ENCODE data around the gene ZIC1.

The ZIC1 gene

DNA sequence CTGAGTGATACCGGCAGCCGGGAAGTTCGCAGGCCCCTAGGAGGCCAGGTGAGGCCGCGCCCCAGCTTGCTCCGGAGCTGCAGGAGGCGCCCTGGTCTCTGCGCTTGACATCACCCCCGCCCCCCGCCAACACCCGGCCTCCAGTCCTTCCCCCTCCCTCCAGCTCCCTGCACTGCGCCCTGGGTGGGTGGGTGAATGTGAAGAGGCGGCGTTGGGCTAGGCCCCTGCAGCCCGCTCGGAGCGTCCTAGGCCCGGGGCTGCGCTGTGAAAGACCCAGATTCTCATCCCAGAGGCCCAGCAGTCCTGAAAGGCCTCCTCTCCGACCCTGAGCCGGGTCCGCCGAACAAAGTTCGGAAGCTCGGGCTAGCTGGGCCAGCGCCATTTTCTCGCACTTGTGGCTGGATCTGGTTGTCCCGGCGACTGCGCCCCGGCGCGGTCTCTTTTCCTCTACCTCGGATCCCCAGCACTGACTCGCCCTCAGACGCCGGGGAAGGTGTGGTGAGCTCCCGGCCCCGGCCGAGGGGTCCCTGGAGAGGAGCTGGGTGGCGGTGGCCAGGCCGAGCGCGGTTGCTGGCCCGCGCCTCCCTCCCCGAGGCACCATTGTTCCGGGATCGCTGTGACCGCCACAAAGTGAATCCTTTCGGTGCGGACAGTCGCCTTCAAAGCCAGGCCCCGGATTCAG is 15.8 kb upstream of the ZIC1 start:
- H3K14ac ChIP-seq (ENCODE audit: low read length) = no peak overlapping the region
- H2AK5ac ChIP-seq (ENCODE audit: low read length) = no peak overlapping the region
- no peak overlapping the region for H4K91ac ChIP-seq (ENCODE audit: low read depth, low read length)
- no peak overlapping the region for H3K18ac ChIP-seq (ENCODE audit: low read length)
- no CpG with 5 or more reads among the region's 54 CpGs for WGBS (ENCODE audit: extremely low coverage, insufficient coverage, insufficient read length)
- no peak for DNase-seq
- H3K4me2 ChIP-seq (ENCODE audit: low read length) = peak overlapping the region; percentile 81
- no peak overlapping the region for H3K9ac ChIP-seq (ENCODE audit: low read length)
- H3K4me3 ChIP-seq (ENCODE audit: low read depth, low read length) = peak overlapping the region; percentile 61
- no peak overlapping the region for H2BK5ac ChIP-seq (ENCODE audit: low read depth, low read length, poor library complexity)
- H2AFZ ChIP-seq (ENCODE audit: insufficient read depth, low read length, poor library complexity) = peak overlapping the region; percentile 38
- peaks cover 90% of the 10 kb centered on the region for H3K27me3 ChIP-seq (ENCODE audit: insufficient read depth, low read length)
- no peaks in the 10 kb centered on the region for H3K79me2 ChIP-seq (ENCODE audit: control insufficient read depth, insufficient read depth, low read length, poor library complexity)
- H3K4me1 ChIP-seq (ENCODE audit: control insufficient read depth in 1 of 2, insufficient read depth in 2 of 2, low read length in 2 of 2) = peaks cover 9 to 19% of the 10 kb centered on the region in 2 experiments
- peaks cover 14% of the 10 kb centered on the region for H3K9me3 ChIP-seq (ENCODE audit: insufficient read depth, low read depth, low read length)
- no peak overlapping the region for H3K27ac ChIP-seq (ENCODE audit: low read depth, low read length)
- no peak overlapping the region for H3K4ac ChIP-seq (ENCODE audit: low read depth, low read length)
- H4K12ac ChIP-seq (ENCODE audit: low read depth, low read length) = no peak overlapping the region
- no peak overlapping the region for H3K23ac ChIP-seq (ENCODE audit: low read length)
- H2BK12ac ChIP-seq (ENCODE audit: low read length) = no peak overlapping the region
- peaks cover 2% of the 10 kb centered on the region for H3K79me1 ChIP-seq (ENCODE audit: low read length)
- peak overlapping the region; percentile 22 for H4K8ac ChIP-seq (ENCODE audit: low read depth, low read length)
- H2BK120ac ChIP-seq (ENCODE audit: insufficient read depth, low read length, poor library complexity) = peak overlapping the region; percentile 4
- no peaks in the 10 kb centered on the region for H3K36me3 ChIP-seq (ENCODE audit: control insufficient read depth in 1 of 2, insufficient read depth in 2 of 2, low read length in 2 of 2)

DNA sequence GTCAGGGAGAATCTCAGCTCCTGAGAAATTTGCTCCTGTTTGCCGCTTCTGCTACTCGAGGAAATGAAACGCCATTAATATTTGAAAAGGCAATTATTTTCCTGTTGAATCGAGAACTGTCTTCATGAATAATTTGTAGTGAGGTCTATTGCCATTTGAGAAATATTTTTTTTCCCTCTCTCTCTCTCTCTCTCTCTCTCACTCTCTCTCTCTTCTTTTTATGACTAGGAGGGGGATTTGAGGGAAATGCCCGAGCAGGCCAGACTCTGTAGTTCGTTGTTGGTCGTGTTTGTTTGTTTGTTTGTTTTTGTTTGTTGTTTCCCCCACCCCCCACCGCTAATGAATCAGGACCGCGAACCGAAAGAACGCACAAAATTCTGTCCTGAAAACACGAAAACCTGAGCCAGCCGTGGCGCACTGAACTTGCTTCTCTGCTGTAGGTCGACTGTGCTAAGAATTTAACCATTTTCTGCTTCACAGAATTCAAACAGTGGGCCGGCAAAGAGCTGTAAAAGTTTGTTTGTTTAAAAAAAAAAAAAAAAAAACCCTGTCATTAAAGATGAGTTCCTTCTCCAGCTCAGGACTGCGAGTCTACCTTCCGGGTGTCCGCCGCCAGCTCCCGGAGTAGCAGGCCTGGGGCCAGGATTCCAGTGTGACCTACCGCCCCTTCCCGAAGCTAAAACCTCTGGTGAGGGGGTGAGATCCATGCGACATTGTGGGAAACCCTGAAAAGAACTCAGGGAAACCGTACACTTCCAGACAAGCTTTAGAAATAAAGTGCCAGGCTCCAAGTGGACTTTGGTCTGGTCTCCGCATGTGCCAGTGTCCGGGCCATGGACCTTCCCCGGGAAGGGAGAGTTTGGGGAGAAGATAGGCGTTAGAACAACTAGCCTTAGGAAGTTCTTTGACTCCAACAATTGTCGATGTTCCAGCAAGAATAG is 15.0 kb upstream of the ZIC1 start:
- H2BK12ac ChIP-seq (ENCODE audit: low read length) = no peak overlapping the region

DNA sequence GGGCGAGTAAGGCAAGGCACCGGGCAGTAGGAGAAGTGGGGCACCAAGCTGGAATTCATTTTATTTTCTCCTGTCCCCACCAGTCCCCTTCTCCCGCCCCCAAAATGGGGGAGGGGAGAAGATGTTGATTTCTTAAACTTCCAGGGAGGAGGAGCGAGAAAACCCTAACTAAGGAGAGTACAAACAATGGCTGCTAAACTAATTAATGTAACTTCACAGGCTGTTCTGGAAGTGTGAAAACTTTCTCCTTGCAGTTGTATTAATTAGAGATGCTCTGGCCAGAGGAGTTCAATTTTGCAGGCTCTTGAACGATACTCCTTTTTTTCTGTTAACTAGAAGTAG is 14.3 kb upstream of the ZIC1 start:
- Histone ChIP-seq H3K36me3 (ENCODE audit: control insufficient read depth in 1 of 2, insufficient read depth in 2 of 2, low read length in 2 of 2) (no peaks in the 10 kb centered on the region), H4K91ac (ENCODE audit: low read depth, low read length) (no peak overlapping the region), H2BK5ac (ENCODE audit: low read depth, low read length, poor library complexity) (no peak overlapping the region), H3K79me1 (ENCODE audit: low read length) (peaks cover 2% of the 10 kb centered on the region), H2BK120ac (ENCODE audit: insufficient read depth, low read length, poor library complexity) (no peak overlapping the region), H3K18ac (ENCODE audit: low read length) (no peak overlapping the region), H3K4me2 (ENCODE audit: low read length) (no peak overlapping the region), H2AK5ac (ENCODE audit: low read length) (no peak overlapping the region), H3K4ac (ENCODE audit: low read depth, low read length) (no peak overlapping the region), H3K4me1 (ENCODE audit: control insufficient read depth in 1 of 2, insufficient read depth in 2 of 2, low read length in 2 of 2) (peaks cover 9 to 19% of the 10 kb centered on the region in 2 experiments), H2AFZ (ENCODE audit: insufficient read depth, low read length, poor library complexity) (no peak overlapping the region), H3K9ac (ENCODE audit: low read length) (no peak overlapping the region), H3K14ac (ENCODE audit: low read length) (no peak overlapping the region), H3K79me2 (ENCODE audit: control insufficient read depth, insufficient read depth, low read length, poor library complexity) (no peaks in the 10 kb centered on the region), H4K8ac (ENCODE audit: low read depth, low read length) (no peak overlapping the region), H3K9me3 (ENCODE audit: insufficient read depth, low read depth, low read length) (peaks cover 12% of the 10 kb centered on the region), H3K27me3 (ENCODE audit: insufficient read depth, low read length) (peaks cover 82% of the 10 kb centered on the region), H3K23ac (ENCODE audit: low read length) (no peak overlapping the region), H3K4me3 (ENCODE audit: low read depth, low read length) (no peak overlapping the region), H2BK12ac (ENCODE audit: low read length) (no peak overlapping the region), H3K27ac (ENCODE audit: low read depth, low read length) (no peak overlapping the region), H4K12ac (ENCODE audit: low read depth, low read length) (no peak overlapping the region)
- DNase-seq = no peak
- no CpG with 5 or more reads among the region's 5 CpGs for WGBS (ENCODE audit: extremely low coverage, insufficient coverage, insufficient read length)

More for the DNA sequence above, 15.0 kb upstream of the ZIC1 start:
- Histone ChIP-seq H4K8ac (ENCODE audit: low read depth, low read length) (no peak overlapping the region), H3K23ac (ENCODE audit: low read length) (no peak overlapping the region), H3K27me3 (ENCODE audit: insufficient read depth, low read length) (peaks cover 88% of the 10 kb centered on the region), H3K36me3 (ENCODE audit: control insufficient read depth in 1 of 2, insufficient read depth in 2 of 2, low read length in 2 of 2) (no peaks in the 10 kb centered on the region), H2BK5ac (ENCODE audit: low read depth, low read length, poor library complexity) (no peak overlapping the region), H3K79me1 (ENCODE audit: low read length) (peaks cover 2% of the 10 kb centered on the region), H3K18ac (ENCODE audit: low read length) (no peak overlapping the region), H3K4me2 (ENCODE audit: low read length) (peak overlapping the region; percentile 81), H3K4me1 (ENCODE audit: control insufficient read depth in 1 of 2, insufficient read depth in 2 of 2, low read length in 2 of 2) (peaks cover 9 to 19% of the 10 kb centered on the region in 2 experiments), H3K9ac (ENCODE audit: low read length) (no peak overlapping the region), H4K12ac (ENCODE audit: low read depth, low read length) (no peak overlapping the region), H3K4me3 (ENCODE audit: low read depth, low read length) (peak overlapping the region; percentile 61), H4K91ac (ENCODE audit: low read depth, low read length) (no peak overlapping the region), H2AFZ (ENCODE audit: insufficient read depth, low read length, poor library complexity) (no peak overlapping the region), H3K27ac (ENCODE audit: low read depth, low read length) (no peak overlapping the region), H3K9me3 (ENCODE audit: insufficient read depth, low read depth, low read length) (peaks cover 14% of the 10 kb centered on the region), H2BK120ac (ENCODE audit: insufficient read depth, low read length, poor library complexity) (no peak overlapping the region), H3K4ac (ENCODE audit: low read depth, low read length) (no peak overlapping the region), H3K79me2 (ENCODE audit: control insufficient read depth, insufficient read depth, low read length, poor library complexity) (no peaks in the 10 kb centered on the region), H3K14ac (ENCODE audit: low read length) (no peak overlapping the region), H2AK5ac (ENCODE audit: low read length) (no peak overlapping the region)
- no CpG with 5 or more reads among the region's 31 CpGs for WGBS (ENCODE audit: extremely low coverage, insufficient coverage, insufficient read length)
- DNase-seq = no peak

DNA sequence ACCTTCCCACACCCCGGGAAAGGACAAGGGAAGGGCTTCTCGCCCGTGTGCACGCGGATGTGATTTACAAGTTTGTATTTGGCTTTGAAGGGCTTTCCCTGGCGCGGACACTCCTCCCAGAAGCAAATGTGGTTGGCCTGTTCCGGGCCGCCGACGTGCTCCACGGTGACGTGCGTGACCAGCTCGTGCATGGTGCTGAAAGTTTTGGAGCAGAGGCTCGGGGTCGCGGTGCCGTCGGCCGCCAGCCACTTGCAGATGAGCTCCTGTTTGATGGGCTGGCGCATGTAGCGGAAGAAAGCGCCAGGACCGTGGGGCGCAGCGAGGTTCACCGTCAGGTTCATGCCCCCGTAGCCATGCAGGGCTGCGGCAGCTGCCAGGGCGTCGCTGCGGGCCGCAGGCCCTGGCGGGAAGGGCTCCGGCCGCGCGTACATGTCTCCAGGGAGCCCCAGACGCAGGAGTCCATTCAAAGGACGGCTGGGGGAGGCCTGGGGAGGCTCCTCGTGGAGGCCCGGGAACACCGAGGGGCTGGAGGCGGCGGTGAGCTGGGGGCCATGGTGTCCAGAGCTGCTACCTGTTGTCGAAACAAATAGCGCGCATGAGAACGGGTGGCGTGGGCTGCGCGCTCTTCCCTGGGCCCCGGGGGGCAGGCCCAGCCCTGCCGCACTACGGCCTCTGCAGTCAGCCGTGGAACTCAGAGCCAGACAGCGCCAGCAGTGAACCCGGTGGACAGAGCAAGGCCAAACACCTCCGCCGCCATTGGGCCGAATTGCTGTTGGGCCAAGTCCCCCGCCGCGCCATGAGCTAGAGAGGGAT is 13.1 kb upstream of the ZIC1 start:
- Histone ChIP-seq H4K8ac (ENCODE audit: low read depth, low read length) (no peak overlapping the region), H2BK5ac (ENCODE audit: low read depth, low read length, poor library complexity) (no peak overlapping the region), H2BK12ac (ENCODE audit: low read length) (no peak overlapping the region), H3K4ac (ENCODE audit: low read depth, low read length) (no peak overlapping the region), H3K9ac (ENCODE audit: low read length) (no peak overlapping the region), H3K27ac (ENCODE audit: low read depth, low read length) (no peak overlapping the region), H3K79me1 (ENCODE audit: low read length) (peaks cover 2% of the 10 kb centered on the region), H3K9me3 (ENCODE audit: insufficient read depth, low read depth, low read length) (peaks cover 7% of the 10 kb centered on the region), H3K36me3 (ENCODE audit: control insufficient read depth in 1 of 2, insufficient read depth in 2 of 2, low read length in 2 of 2) (no peaks in the 10 kb centered on the region), H3K23ac (ENCODE audit: low read length) (no peak overlapping the region), H2AFZ (ENCODE audit: insufficient read depth, low read length, poor library complexity) (no peak overlapping the region), H3K14ac (ENCODE audit: low read length) (no peak overlapping the region), H4K12ac (ENCODE audit: low read depth, low read length) (no peak overlapping the region), H3K4me3 (ENCODE audit: low read depth, low read length) (no peak overlapping the region), H3K18ac (ENCODE audit: low read length) (no peak overlapping the region), H3K27me3 (ENCODE audit: insufficient read depth, low read length) (peaks cover 78% of the 10 kb centered on the region), H3K4me2 (ENCODE audit: low read length) (peak overlapping the region; percentile 15), H2AK5ac (ENCODE audit: low read length) (no peak overlapping the region), H3K79me2 (ENCODE audit: control insufficient read depth, insufficient read depth, low read length, poor library complexity) (no peaks in the 10 kb centered on the region), H3K4me1 (ENCODE audit: control insufficient read depth in 1 of 2, insufficient read depth in 2 of 2, low read length in 2 of 2) (peaks cover 7 to 15% of the 10 kb centered on the region in 2 experiments), H2BK120ac (ENCODE audit: insufficient read depth, low read length, poor library complexity) (no peak overlapping the region), H4K91ac (ENCODE audit: low read depth, low read length) (no peak overlapping the region)
- WGBS (ENCODE audit: extremely low coverage, insufficient coverage, insufficient read length) = no CpG with 5 or more reads among the region's 65 CpGs
- DNase-seq = no peak
